H1 (cell line): ENCODE results near the gene ZFP36L2.

Source experiments
- CTCF ChIP-seq, 3 experiments: IDR thresholded peaks; 1 replicate in 2 of 3; 2 replicates in 1 of 3; pipeline versions ENCODE4 v1.5.1 to v1.6.1; 2011; ENCODE audit warnings: low read length in 3 of 3, mild to moderate bottlenecking in 3 of 3, inconsistent platforms in 2 of 3, low read depth in 1 of 3, moderate library complexity in 1 of 3; ENCODE audit not compliant: insufficient read depth in 1 of 3; ENCODE audit errors: control extremely low read depth in 1 of 3
- EGR1 ChIP-seq: IDR thresholded peaks from 2 replicates; pipeline ENCODE4 v1.6.1; 2011; ENCODE audit warnings: low read depth, low read length, borderline replicate concordance
- EP300 ChIP-seq, 2 experiments: IDR thresholded peaks; 1 replicate in 1 of 2; 2 replicates in 1 of 2; pipeline ENCODE4 v1.6.1; 2011 to 2012; ENCODE audit warnings: low read depth in 2 of 2, low read length in 2 of 2, mild to moderate bottlenecking in 2 of 2, borderline replicate concordance in 1 of 2, inconsistent platforms in 1 of 2, moderate library complexity in 1 of 2
- PHF8 ChIP-seq: fragments of 200-600 bp; sonication (generic); conservative IDR thresholded peaks from 2 replicates; pipeline ENCODE4 v1.7.1; 2012; ENCODE audit warnings: low read depth, mild to moderate bottlenecking, inconsistent platforms, low read length, moderate library complexity
- POLR2AphosphoS5 ChIP-seq: IDR thresholded peaks from 2 replicates; pipeline ENCODE4 v1.6.1; 2011; ENCODE audit warnings: low read depth, low read length
- TF ChIP-seq, protein P1 (sequence below): IDR thresholded peaks from 2 replicates; pipeline ENCODE4 v1.6.1; 2011; ENCODE audit warnings: low read length, improper control_type of control experiment

GRCh38 chr2:43209204-43209717 is 17.1 kb downstream of the ZFP36L2 start:
- no peak for TF ChIP-seq CTCF (IDR thresholded peaks at IDR 0.05; ENCODE audit: control extremely low read depth in 1 of 3, insufficient read depth in 1 of 3, low read depth in 1 of 3, low read length in 3 of 3)
- TF ChIP-seq EP300 (IDR thresholded peaks at IDR 0.05; ENCODE audit: borderline replicate concordance in 1 of 2, low read depth in 2 of 2, low read length in 2 of 2) = no peak
- TF ChIP-seq, protein P1, sequence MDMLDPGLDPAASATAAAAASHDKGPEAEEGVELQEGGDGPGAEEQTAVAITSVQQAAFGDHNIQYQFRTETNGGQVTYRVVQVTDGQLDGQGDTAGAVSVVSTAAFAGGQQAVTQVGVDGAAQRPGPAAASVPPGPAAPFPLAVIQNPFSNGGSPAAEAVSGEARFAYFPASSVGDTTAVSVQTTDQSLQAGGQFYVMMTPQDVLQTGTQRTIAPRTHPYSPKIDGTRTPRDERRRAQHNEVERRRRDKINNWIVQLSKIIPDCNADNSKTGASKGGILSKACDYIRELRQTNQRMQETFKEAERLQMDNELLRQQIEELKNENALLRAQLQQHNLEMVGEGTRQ = no peak
- TF ChIP-seq POLR2AphosphoS5 = no peak
- no peak for TF ChIP-seq EGR1
- no peak for TF ChIP-seq PHF8
